CD4-positive, alpha-beta T cell treated with Interleukin-15 for 1 hour (primary cell): ENCODE measurements around the gene CDKAL1.
"Not testable (repeated sequence)": the region's sequence is repeated elsewhere in the genome, so short reads cannot be mapped to it uniquely, and the experiment has no call there.

Experiments used
- DNase-seq: peaks from one replicate; pipeline ENCODE4 v3.0.0-alpha.2; 2020

The CDKAL1 gene

GRCh38 chr6:20892365-20892764 lies 358.1 kb downstream of the CDKAL1 start:
- no peak for DNase-seq

GRCh38 chr6:20893412-20893811 lies 359.2 kb downstream of the CDKAL1 start:
- DNase-seq: no peak

GRCh38 chr6:20900389-20901160 lies 366.3 kb downstream of the CDKAL1 start:
- DNase-seq: no peak

GRCh38 chr6:20905377-20905776 lies 371.1 kb downstream of the CDKAL1 start:
- DNase-seq: no peak

GRCh38 chr6:20906945-20907344 lies 372.7 kb downstream of the CDKAL1 start:
- DNase-seq: no peak

GRCh38 chr6:20907486-20908071 lies 373.3 kb downstream of the CDKAL1 start:
- DNase-seq: no peak

- no peak for DNase-seq
Measured at GRCh38 chr6:20909621-20910020, 375.4 kb downstream of the CDKAL1 start.

- no peak for DNase-seq
Measured at GRCh38 chr6:20911712-20912111, 377.5 kb downstream of the CDKAL1 start.

- DNase-seq: no peak
Measured at GRCh38 chr6:20915156-20915555, 380.9 kb downstream of the CDKAL1 start.

GRCh38 chr6:20915626-20916025 lies 381.4 kb downstream of the CDKAL1 start:
- DNase-seq: no peak

- no peak for DNase-seq
Measured at GRCh38 chr6:20916086-20916485, 381.8 kb downstream of the CDKAL1 start.

- no peak for DNase-seq
Measured at GRCh38 chr6:20918868-20919267, 384.6 kb downstream of the CDKAL1 start.

- no peak for DNase-seq
Measured at GRCh38 chr6:20919677-20920385, 385.6 kb downstream of the CDKAL1 start.

GRCh38 chr6:20921578-20921977 lies 387.3 kb downstream of the CDKAL1 start:
- no peak for DNase-seq

GRCh38 chr6:20922743-20923142 lies 388.5 kb downstream of the CDKAL1 start:
- no peak for DNase-seq

GRCh38 chr6:20924094-20924493 lies 389.8 kb downstream of the CDKAL1 start:
- DNase-seq: not testable (repeated sequence)

GRCh38 chr6:20924911-20925543 lies 390.8 kb downstream of the CDKAL1 start:
- DNase-seq: no peak

- DNase-seq: no peak
Measured at GRCh38 chr6:20927130-20927860, 393.0 kb downstream of the CDKAL1 start.

- no peak for DNase-seq
Measured at GRCh38 chr6:20929283-20929682, 395.0 kb downstream of the CDKAL1 start.

- no peak for DNase-seq
Measured at GRCh38 chr6:20931093-20931492, 396.8 kb downstream of the CDKAL1 start.

GRCh38 chr6:20931772-20932171 lies 397.5 kb downstream of the CDKAL1 start:
- DNase-seq: no peak

GRCh38 chr6:20932284-20932683 lies 398.0 kb downstream of the CDKAL1 start:
- no peak for DNase-seq
